Measurements from ENCODE around the gene CACNG7. TPM values are rescaled to one million over a fixed set of nuclear protein-coding genes. Genes with fewer than 3 reads are reported as not detected.

CACNG7 gene
- total RNA-seq, 1 experiment from 2014 or later, result 22.7 TPM

DNA sequence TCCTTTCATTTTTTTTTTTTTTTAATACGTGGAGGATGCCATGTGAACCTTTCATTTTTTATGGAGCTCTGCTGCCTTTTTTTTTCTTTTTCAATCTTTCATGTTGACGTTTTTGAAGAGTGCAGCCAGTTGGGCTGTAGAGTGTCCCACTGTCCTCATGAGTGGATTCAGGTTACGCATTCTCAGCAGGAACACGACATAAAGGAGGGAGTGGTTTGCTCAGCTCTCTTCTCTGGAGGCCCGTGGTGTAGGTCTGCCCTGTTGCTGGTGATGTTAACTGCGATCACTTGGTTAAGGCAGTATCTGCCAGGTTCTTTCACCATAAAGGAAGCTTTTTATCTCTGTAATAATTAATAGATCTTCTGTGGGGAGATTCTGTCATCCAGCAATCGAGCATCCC lies 27.0 kb downstream of the CACNG7 start:
- no peak overlapping the region for H3K9ac ChIP-seq (ENCODE audit: extremely low read depth, insufficient read length, low read length)
- H3K36me3 Mint-ChIP-seq (ENCODE audit: insufficient read depth in 1 of 3, low read depth in 3 of 3), result peaks cover 28 to 61% (median 37%) of the 10 kb centered on the region in 3 experiments; a peak in 6 of 7 replicates
- H2BK15ac ChIP-seq (ENCODE audit: low read depth, low read length), result no peak overlapping the region
- no peak overlapping the region for H2AK5ac ChIP-seq (ENCODE audit: insufficient read length, low read length)
- H4K20me1 ChIP-seq (ENCODE audit: control insufficient read depth, insufficient read depth, insufficient read length), result no peaks in the 10 kb centered on the region
- no peak overlapping the region for H2BK20ac ChIP-seq (ENCODE audit: low read depth, low read length, poor library complexity, severe bottlenecking)
- no peak overlapping the region for H3T11ph ChIP-seq (ENCODE audit: low read length)
- H3K18ac ChIP-seq (ENCODE audit: insufficient read length, low read depth, low read length), result no peak overlapping the region
- H3K9me3 Mint-ChIP-seq, result no peaks in the 10 kb centered on the region
- no peak overlapping the region for H3K27ac ChIP-seq (ENCODE audit: insufficient read length, low read depth, low read length)
- no peak overlapping the region for H3K4me2 ChIP-seq (ENCODE audit: insufficient read depth, insufficient read length, low read length)
- no peak overlapping the region for H3K4me3 Mint-ChIP-seq
- no peaks in the 10 kb centered on the region for H3K79me2 ChIP-seq (ENCODE audit: insufficient read depth, low read length)
- no peak overlapping the region for H4K5ac ChIP-seq (ENCODE audit: insufficient read length, low read depth, low read length)
- no peaks in the 10 kb centered on the region for H3K23me2 ChIP-seq (ENCODE audit: insufficient read length, low read depth, low read length, poor library complexity, severe bottlenecking)
- H3K4me1 ChIP-seq (ENCODE audit: insufficient read depth, low read length), result no peaks in the 10 kb centered on the region; the same call in 1 of the 2 replicates
- peaks cover 5 to 7% of the 10 kb centered on the region in 2 experiments for H3K4me1 Mint-ChIP-seq
- H3K27ac Mint-ChIP-seq, result peak overlapping the region in 2 of 3 experiments; percentile 7 to 71; a peak in 3 of 7 replicates
- H3K27me3 Mint-ChIP-seq (ENCODE audit: low read depth), result peaks cover under 1% of the 10 kb centered on the region; the same call in 1 of the 2 replicates
- TF ChIP-seq, protein P1, sequence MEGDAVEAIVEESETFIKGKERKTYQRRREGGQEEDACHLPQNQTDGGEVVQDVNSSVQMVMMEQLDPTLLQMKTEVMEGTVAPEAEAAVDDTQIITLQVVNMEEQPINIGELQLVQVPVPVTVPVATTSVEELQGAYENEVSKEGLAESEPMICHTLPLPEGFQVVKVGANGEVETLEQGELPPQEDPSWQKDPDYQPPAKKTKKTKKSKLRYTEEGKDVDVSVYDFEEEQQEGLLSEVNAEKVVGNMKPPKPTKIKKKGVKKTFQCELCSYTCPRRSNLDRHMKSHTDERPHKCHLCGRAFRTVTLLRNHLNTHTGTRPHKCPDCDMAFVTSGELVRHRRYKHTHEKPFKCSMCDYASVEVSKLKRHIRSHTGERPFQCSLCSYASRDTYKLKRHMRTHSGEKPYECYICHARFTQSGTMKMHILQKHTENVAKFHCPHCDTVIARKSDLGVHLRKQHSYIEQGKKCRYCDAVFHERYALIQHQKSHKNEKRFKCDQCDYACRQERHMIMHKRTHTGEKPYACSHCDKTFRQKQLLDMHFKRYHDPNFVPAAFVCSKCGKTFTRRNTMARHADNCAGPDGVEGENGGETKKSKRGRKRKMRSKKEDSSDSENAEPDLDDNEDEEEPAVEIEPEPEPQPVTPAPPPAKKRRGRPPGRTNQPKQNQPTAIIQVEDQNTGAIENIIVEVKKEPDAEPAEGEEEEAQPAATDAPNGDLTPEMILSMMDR (conservative IDR thresholded peaks at IDR 0.05), result no peak
- no peak overlapping the region for H3K23ac ChIP-seq (ENCODE audit: insufficient read length, low read depth, low read length)
- H3K9me3 ChIP-seq (ENCODE audit: control insufficient read depth, low read depth, low read length), result no peaks in the 10 kb centered on the region
- no peak overlapping the region for H2AFZ ChIP-seq (ENCODE audit: low read length)
- no peak overlapping the region for H3K56ac ChIP-seq (ENCODE audit: insufficient read length, low read depth, low read length)
- H2BK5ac ChIP-seq (ENCODE audit: insufficient read length, low read length), result no peak overlapping the region
- H3K4ac ChIP-seq (ENCODE audit: low read depth, low read length), result no peak overlapping the region
- H2BK120ac ChIP-seq (ENCODE audit: low read depth, low read length, poor library complexity, severe bottlenecking), result no peak overlapping the region
- H4K8ac ChIP-seq (replicated peaks; ENCODE audit: insufficient read length, low read depth, low read length), result no peak overlapping the region
- no peaks in the 10 kb centered on the region for H3K79me1 ChIP-seq (ENCODE audit: insufficient read depth, low read depth, low read length, poor library complexity, severe bottlenecking)
- DNase-seq, result no peak
- H4K91ac ChIP-seq (ENCODE audit: insufficient read length, low read depth, low read length), result no peak overlapping the region
- no peak overlapping the region for H3K14ac ChIP-seq (ENCODE audit: insufficient read depth, low read length)
- H3K27me3 ChIP-seq (ENCODE audit: insufficient read depth, low read length), result no peaks in the 10 kb centered on the region
- no peak overlapping the region for H2BK12ac ChIP-seq (ENCODE audit: insufficient read length, low read depth, low read length)
- WGBS (ENCODE audit: extremely low coverage, insufficient read length, low lambda C conversion rate), result no CpG with 5 or more reads among the region's 7 CpGs
